Activated CD4-positive, alpha-beta T cell treated with anti-CD3 and anti-CD28 coated beads, Interleukin-2, Interleukin-4, amounts not matched to agents 100 ng/mL and 50 ng/mL, durations not matched to agents 16 hours and 8 hours (primary cell): ENCODE data around the gene DPF1.

Experiments used
- DNase-seq: peaks from one replicate; pipeline ENCODE4 v3.0.0-alpha.2; 2020; ENCODE audit warnings: low spot score

DPF1 gene

DNA sequence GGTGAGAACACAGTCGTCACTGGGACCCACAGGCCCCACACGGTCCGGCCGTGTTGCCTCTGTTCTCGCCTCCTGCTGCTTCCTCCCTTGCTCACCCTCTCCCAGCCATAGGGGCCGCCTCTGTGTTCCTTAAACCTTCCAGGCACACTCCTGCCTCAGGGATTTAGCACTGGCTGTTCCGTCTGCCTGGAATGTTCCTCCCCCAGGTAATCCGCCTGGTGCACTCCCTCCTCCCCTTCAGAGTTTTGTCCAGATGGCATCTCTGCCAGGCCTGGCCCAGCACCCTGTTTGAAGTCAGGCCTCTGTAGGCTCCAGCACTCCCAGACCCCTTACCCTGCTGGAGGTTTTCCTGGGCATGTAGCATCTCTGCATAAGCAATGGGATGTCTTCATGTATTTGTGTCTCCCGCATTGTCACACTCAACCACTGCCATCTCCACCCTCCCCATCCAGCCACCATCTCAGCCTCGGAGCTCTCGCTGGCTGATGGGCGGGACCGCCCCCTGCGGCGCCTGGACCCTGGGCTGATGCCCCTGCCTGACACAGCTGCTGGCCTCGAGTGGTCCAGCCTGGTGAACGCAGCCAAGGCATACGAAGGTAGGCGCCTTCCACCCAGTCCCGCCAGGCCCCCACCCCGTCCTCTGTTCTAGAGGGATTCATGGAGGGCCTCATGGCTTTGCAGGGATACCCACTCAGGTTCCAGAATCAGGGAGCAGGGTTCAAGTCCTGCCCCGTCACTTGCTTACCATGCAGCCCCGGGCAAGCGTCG, 25.9 kb downstream of the DPF1 start:
- DNase-seq, result no peak

DNA sequence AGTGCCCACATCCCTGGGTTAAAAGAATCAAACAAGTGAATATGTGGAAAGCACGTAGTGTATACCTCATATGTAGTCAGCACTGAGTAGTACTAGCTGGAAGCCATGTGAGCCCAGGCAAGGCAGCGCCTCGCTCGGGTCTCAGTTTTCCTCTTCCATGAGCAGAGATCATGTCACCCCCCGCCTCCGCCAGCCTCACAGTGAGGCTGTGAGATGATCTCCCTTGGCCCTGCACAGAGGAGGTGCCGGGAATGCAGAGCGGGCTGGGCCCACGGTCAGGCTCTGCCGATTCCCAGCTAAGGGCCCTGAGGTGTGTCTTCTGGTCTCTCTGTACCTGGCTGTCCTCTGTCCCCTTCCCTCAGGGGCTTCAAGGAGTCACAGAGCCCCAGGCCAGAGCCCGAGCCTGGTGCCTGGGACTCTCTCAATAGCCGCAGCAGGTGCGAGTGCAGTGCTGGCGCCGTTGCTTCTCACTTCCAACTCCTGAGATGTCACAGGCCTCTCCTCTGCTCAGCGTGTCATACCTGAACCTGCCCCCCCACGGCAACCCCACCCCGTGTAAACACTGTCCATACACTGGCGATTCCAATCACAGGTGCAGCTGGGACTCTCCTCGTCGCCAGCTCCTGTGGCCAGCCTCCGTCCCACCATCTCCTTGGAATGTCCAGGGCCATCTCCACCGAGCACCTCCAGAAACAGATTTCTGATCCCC, 26.9 kb downstream of the DPF1 start:
- DNase-seq, result no peak

DNA sequence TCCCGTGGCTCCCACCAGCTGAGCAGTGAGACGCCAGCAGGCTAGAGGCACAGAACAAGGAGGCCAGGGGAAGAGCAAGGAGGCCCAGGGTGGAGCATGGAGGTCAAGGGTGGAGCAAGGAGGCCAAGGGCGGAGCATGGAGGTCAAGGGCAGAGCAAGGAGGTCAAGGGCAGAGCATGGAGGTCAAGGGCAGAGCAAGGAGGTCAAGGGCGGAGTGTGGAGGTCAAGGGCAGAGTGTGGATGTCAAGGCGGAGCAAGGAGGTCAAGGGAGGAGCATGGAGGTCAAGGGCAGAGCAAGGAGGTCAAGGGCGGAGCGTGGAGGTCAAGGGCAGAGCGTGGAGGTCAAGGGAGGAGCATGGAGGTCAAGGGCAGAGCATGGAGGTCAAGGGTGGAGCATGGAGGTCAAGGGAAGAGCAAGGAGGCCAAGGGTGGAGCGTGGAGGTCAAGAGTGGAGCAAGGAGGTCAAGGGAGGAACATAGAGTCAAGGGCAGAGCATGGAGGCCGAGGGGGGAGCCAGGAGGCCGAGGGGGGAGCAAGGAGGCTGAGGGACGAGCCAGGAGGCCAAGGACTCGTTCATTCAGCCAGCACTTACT, 27.7 kb downstream of the DPF1 start:
- no peak for DNase-seq

DNA sequence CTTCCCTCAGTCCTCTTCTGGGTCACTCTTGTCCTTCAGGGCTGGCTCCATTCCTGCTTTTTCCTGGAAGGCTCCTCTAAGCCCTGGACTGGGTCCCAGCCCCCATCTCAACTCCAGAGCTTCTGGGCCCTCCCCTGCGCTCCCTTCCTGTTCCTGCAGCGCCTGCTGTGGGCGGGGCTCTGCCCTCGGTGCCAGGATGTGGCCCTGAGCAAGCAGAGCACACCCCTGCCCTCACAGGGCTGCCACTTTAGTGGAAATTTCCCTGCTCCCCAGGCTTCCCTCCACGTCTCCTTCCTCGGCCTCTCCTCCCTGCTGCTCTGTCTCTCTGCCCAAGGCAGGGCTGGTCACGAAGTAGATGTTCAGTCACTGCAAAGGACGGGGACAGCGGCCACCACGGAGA, 28.8 kb downstream of the DPF1 start:
- no peak for DNase-seq

DNA sequence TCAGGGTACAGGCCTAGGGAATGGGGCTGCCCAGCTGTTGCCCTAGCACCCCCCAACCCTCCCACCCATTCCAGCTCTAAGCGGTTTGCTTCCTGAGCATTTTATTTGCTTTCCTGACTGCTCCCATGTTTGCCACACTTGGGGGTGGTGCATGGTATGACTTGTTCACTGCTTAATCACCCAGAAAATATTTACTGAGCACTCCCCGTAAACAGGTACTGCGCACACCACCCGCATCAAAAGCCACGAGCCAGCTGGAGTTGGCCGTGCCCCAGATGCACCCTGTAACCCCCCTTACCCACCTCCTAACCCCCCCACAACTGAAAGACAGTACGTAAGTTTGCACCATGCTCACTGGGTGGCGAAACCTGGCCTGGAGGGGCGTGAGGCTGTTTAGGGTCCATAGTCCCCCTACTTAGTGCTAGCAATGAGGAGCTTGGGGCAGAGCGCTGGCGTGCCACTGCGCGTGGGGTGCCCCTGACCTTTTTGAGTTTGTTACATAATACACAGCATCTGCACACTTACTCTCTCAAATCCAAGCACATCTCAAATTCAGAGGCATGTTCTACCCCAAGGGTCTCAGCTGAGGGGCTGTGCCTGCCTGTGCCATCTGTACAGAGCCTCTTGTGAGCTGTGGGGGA, 29.8 kb downstream of the DPF1 start:
- DNase-seq, result no peak

DNA sequence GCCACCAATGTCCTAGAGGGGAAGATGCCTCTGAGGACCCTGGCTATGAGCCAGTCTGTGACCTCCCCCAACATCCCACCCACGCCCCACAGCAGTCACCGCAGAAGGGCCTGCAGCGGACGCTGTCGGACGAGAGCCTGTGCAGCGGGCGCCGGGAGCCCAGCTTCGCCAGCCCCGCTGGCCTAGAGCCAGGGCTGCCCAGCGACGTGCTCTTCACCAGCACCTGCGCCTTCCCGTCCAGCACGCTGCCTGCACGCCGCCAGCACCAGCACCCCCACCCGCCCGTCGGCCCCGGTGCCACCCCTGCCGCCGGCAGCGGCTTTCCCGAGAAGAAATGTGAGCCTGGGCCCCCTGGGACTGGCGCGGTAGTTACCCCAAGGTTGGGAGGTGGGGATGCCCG, 30.6 kb downstream of the DPF1 start:
- no peak for DNase-seq

DNA sequence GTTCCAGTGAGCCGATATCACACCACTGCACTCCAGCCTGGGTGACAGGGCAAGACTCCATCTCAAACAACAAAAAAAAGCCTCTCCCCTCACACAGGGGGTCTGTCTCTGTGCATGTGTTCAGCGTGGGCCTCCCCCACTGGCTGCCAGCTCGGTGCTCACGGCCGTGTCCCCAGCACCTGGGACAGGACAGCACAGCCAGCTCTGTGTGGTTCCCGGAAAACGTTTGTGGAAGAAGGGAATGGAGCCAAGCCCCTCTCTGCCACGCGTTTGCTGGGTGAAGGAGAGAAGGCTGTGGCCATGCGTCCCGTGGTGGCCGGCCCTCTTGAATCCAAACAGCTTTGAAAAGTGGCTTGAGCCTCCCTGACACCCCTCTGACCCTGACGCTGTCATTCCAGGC, 32.3 kb downstream of the DPF1 start:
- no peak for DNase-seq

DNA sequence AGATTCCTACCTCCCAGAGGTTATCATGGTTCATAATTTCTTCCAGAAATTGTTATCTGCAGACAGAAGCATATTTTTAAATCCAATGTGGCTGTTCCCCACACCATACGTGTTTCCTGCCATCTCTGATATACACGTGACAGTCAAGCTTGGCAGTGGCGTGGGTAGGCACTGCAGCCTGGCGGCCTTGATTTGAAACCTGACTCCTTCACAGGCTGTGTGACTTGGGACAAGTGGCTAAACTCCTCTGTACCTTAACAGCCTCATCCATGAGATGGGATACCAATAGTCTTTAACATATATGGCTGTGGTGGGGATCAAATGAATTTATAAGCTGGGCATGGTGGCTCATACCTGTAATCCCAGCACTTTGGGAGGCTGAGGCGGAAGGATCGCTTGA, 33.2 kb downstream of the DPF1 start:
- DNase-seq, result no peak

DNA sequence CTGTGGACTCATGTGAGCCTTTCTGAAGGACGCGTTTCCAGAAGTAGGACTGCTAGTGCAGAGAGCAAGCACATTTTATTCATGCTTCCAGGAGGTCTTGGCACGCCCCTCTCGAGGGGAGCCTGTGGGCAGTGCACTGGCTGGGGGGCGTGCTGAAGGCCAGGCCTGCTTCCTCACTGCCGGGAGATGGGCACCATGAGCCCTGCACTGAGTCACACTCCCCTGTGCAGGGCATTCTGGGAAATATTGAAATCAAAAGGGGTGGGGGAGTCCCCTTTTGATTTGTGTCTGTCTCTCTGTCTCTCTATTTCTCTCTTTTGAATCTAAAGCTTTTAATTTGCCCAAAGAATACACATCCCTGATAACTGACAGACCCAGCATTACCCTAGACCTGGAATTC, 34.0 kb downstream of the DPF1 start:
- DNase-seq, result no peak

DNA sequence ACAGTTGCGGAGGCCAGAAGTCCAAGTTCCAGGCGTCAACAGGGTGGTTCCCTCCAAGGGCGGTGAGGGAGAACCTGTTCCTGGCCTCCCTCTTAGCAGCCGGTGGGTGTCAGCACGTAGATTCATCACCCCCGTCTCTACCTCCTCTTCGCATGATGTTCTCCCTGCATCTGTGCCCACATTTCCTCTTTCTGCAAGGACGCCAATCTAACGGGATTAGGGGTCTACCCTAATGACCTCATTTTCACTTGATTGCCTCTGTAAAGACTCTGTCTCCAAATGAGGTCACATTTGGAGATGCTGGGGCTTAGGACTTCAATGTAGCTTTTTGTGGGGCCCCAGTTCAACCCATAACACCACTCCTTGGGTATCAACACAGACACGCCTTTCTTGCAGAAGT, 38.5 kb downstream of the DPF1 start:
- DNase-seq, result no peak

DNA sequence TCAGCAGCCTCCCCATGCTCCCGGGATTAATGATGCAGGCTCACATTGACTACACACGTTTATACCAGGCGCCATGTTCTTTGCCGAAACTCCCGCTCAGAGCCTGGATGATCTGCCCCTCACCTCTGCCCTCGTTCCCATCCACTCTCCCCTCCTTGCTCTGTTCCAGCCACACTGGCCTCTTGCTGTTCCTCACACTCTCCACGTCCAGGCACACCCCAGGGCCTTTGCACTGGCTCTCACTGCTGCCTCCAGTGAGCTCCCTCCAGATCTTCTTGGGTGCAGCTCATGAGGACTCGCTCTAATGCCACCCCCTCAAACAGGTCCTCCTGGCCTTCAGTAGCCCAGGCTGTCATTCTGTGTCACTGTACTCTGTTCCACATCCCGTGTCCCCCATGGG, 39.2 kb downstream of the DPF1 start:
- DNase-seq, result no peak

DNA sequence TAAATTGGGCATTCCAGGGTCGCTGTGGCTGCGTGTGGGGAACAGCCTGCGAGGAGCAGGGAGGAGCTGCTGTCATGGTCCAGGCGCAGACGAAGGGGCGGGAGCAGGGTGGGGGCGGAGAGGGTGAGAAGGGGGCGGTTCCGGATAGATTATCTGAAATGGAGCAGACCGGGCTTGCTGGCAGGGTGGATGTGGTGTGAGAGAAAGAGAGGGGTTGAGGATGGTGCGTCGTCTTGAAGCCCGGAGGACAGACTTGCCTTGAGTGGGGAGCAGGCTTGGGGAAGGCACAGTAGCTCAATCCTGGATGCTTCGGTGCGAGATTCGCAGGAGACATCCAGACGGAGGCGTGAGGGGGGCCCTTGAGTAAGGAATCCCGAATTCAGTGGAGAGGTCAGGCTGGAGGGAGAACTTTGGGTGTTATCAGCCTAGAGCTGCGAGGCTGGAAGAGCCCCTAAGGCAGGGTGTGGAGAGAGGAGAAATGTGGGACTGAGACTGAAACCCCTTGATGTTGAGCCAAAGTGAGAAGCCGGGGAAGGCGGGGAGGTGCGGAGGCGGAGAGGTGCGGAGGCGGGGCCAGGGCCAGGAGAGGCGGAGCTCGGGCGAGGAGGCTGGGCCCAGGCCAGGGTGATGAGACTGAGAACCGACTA, 40.6 kb downstream of the DPF1 start:
- DNase-seq, result no peak

DNA sequence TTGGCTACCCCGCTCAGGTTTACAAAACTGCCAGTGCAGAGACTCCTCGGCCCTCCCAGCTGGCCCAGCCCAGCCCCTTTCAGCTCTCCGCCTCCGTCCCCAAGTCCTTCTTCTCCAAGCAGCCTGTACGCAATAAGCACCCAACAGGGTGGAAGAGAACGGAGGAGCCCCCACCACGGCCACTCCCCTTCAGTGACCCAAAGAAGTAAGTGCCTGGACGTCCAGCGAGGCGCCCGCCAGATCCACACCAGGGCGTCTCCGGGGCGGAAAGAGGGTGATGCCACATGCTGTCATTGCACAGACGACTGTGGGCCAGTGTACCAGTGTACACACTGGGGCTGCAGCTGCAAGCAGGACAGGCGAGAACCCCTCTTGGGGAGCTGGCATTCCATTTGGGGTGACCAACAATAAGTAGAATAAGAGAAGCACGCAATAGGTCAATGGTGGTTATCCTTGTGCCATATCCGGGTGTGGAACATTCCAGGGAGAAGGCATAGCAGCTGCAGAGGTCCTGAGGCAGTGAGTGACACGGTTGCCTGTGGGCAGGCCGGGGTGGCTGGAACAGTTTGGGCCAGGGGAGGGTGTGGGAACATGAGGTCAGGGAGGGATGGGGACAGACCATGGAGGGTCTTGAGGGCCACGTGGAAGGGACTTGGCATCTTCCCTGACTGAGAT, 41.3 kb downstream of the DPF1 start:
- DNase-seq, result no peak

DNA sequence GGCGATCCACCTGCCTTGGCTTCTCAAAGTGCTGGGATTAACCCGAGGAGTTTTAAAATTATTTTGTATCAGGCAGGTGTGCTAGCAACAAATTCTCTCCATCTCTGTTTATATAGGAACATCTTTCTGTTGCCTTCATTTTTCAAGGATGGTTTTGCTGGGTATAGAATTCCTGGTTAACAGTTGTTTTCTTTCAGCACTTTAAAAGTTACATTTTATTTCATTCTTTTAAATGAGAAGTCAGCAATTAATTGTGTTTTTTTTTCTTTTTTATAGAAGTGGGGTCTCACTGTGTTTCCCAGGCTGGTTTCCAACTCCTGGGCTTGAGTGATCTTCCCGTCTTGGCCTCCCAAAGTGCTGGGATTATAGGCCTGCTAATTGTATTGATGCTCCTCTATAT, 44.0 kb downstream of the DPF1 start:
- DNase-seq, result no peak

DNA sequence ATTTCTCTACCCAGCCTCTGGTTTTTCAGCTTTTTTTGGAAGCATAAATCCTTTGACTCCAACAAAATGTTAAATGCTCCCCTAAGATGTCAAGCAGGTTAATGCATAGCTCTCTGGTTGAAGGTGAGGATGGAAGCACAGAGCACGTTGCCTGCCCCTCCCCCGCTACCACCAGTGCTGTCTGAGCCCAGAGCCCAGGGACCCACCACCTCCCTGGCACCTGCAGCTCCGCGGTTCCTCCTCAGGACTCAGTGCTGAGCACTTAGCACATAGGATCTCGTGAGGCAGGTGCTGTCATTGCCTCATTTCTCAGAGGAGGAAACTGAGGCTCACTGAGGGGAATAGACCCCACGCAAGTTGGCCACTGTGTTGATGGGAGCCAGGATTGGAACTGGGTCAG, 48.6 kb downstream of the DPF1 start:
- DNase-seq, result no peak

DNA sequence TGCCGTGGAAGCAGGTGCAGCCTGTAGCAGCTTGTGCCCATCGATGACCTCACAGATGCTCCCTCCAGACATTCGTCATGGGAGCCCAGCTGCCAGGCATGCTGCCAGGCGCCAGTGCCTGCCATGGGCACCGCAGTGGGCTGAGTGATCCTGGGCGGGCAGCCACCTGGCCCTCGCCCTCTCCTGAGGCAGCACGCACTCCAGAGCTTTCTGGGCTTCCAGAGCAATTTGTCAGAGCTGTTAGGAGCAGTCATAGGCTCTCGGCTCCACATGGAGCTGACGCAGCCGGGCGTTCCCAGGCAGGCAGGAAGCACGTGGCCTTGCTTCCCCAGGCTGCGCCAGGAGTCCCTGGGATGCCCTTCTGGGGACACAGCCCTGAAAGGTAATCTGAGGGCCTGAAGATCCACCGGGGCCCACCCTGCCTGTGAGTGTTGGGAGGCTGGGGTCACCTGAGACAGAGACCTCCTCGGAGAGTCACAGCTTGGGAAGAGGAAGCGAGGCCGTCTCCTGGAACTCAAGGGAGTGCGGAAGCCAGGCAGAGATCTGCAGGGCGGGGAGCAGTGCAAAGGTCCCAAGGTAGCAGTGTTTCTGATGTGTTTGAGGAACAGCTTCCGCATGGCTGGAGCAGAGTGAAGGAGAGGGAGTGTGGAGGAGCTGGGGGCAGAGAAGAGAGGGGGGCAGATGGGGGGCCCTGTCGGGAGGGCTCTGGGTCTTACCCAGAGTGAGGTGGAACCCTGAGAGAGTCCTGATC, 50.6 kb downstream of the DPF1 start:
- no peak for DNase-seq

DNA sequence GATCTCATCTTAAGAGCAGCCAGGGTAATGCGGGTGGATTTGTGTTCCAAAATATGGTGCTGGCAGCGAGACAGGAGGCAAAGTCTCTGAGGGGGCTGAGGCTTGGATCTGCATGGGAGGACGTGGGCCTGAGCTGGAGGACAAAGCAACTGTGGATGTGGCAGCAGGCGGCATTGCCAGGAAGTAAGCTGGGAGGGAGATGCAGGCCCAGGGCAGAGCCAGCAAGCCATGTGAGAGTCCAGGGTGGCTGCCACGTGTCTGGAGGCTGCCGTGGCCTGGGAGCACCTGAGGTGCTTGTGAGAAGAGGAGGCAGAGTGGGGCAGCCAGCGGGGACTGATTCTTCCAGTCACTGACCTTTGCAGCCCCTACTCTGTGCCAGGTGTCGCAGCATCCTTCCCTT, 52.0 kb downstream of the DPF1 start:
- DNase-seq, result no peak

DNA sequence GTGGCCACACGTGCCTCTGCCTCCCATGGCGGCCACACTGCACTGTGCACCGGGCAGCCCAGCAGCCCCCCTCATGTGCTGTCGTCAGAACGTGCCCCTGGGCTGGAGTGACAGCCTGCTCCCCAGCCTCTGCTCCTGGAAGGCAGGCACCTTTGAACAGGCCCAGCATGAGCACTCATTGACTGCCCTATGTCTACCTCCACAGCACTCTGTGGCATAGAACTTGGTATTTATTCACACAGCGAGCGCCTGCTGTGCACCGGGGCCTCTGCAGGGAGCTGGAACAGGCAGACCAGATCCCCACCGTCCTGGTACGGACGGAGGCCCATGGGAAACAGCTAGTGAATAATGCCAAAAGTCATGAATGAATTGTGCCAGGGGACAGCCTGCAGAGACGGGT, 53.7 kb downstream of the DPF1 start:
- no peak for DNase-seq

DNA sequence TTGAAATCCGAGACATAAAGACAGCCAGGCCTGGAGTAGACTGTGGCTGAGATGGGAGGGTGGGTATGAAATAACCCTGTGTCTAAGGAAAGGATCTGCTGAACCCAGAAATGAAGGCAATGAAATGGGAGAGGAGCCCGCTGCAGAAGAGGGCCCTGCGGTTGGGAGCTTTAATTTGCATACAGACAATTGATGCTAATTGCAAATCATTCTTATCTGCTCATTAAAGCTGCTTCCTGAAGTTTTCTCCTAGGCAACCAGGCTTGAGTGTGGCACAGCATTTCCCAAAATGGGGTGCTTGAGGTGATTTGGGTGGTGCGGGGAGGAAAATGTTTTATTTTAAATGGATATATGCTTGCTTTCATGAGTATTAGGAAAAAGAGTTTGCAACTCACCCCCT, 55.4 kb downstream of the DPF1 start:
- no peak for DNase-seq

DNA sequence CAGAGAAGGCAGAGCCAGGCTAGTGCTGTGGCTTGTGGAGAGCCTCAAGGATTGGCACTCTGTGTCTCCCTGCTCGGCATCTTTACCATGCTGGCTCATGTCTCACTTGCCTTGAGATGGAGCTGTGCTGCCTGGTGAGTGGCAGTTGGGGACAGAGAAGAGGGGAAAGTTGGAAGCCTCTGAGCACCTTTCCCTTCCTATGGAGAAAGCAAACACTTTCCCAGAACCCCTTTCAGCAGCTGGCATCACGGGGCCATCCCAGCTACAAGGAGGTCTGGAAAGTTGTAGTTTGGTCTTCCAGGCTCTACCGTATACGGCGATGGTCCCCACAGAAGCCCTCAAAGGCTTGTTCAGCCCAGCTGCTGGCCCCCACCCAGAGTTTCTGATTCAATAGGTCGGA, 58.7 kb downstream of the DPF1 start:
- DNase-seq, result no peak

DNA sequence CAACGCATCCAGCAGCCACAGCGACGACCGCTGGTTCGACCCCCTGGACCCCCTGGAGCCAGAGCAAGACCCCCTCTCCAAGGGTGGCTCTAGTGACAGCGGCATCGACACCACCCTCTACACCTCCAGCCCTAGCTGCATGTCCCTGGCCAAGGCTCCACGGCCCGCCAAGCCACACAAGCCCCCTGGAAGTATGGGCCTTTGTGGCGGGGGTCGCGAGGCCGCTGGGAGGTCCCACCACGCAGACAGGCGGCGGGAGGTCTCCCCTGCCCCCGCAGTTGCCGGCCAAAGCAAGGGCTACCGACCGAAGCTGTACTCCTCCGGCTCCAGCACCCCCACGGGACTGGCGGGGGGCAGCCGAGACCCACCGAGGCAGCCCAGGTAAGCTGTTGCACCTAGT, 59.5 kb downstream of the DPF1 start:
- DNase-seq, result no peak
